H1 (cell line): ENCODE measurements around the gene UBR1. TPM values are rescaled to one million over a fixed set of nuclear protein-coding genes. Genes with fewer than 3 reads are reported as not detected.

Source experiments
- RXRA ChIP-seq: IDR thresholded peaks from 2 replicates; pipeline ENCODE4 v1.6.1; 2011; ENCODE audit warnings: low read depth, mild to moderate bottlenecking, low read length, moderate library complexity; ENCODE audit not compliant: insufficient read depth
- polyA plus RNA-seq, 7 experiments: library from polyadenylated mRNA; depleted of rRNA in 3 of 7; stranded (reverse) in 5 of 7; unstranded in 2 of 7; fragments of >200 nt in 5 of 7; fragments of 200-250 nt in 2 of 7; gene quantifications; 1 replicate in 5 of 7; 2 replicates in 1 of 7; 4 replicates in 1 of 7; pipeline versions ENCODE4 v1.2.1 to v1.2.3, GENCODE V29; 2011 to 2013; ENCODE audit warnings: missing spikeins in 2 of 7, mixed read lengths in 2 of 7
- total RNA-seq: library from RNA; stranded (reverse); fragmentation: NEBNext Ultra II Directional; extraction: Animal tissue kit (Norgen Biotek cat#: 25700); gene quantifications from 2 replicates; pipeline ENCODE4 v1.2.1, GENCODE V29; 2021

Gene UBR1
- total and polyA plus RNA-seq, 2 of the 8 experiments (the other 6 are each of a cell fraction or from before 2014, with no cell fraction given), result 3.7 to 18.7 TPM

GRCh38 chr15:43095243-43095642 is 10.6 kb downstream of the UBR1 start (continued):
- no peak for TF ChIP-seq RXRA
